Measurements from ENCODE around the gene MESP2. TPM values are rescaled to one million over a fixed set of nuclear protein-coding genes. Genes with fewer than 3 reads are reported as not detected.

The MESP2 gene
- total RNA-seq, 2 experiments from 2014 or later, result not detected

- no peak for DNase-seq (ENCODE audit: low spot score)
- Histone ChIP-seq H3K4me1 (ENCODE audit: insufficient read depth, low read length, poor library complexity, severe bottlenecking) (no peaks in the 10 kb centered on the region), H3K79me2 (ENCODE audit: insufficient read depth, low read depth, low read length) (no peaks in the 10 kb centered on the region), H2AFZ (ENCODE audit: low read length) (no peak overlapping the region), H3K4me3 (ENCODE audit: low read depth, low read length, poor library complexity, severe bottlenecking) (no peak overlapping the region), H3K9me3 (ENCODE audit: low read length) (no peaks in the 10 kb centered on the region), H3K4me2 (ENCODE audit: low read length) (no peak overlapping the region), H3K36me3 (ENCODE audit: insufficient read depth, low read length) (no peaks in the 10 kb centered on the region), H4K20me1 (ENCODE audit: insufficient read depth, low read length) (no peaks in the 10 kb centered on the region), H3K27ac (ENCODE audit: low read depth, low read length, poor library complexity, severe bottlenecking) (no peak overlapping the region), H3K9me2 (ENCODE audit: insufficient read depth, low read length) (no peaks in the 10 kb centered on the region)
- CTCF ChIA-PET (ENCODE audit: unreplicated experiment), result no interaction called here
- intact Hi-C loops (cut with micrococcal nuclease; ENCODE audit: unreplicated experiment), result no loop called here
- no peak for TF ChIP-seq EZH2phosphoT487 (IDR thresholded peaks at IDR 0.05; ENCODE audit: borderline replicate concordance, low read depth, low read length)
- TF ChIP-seq CTCF (conservative IDR thresholded peaks at IDR 0.05; ENCODE audit: low read length), result no peak
- BruUV-seq (replicated peaks), result no TSS peak
- POLR2A ChIA-PET, result no interaction called here
Observed at GRCh38 chr15:89769366-89769765, 6.8 kb upstream of the MESP2 start.

- Histone ChIP-seq H3K4me2 (ENCODE audit: low read length) (no peak overlapping the region), H3K79me2 (ENCODE audit: insufficient read depth, low read depth, low read length) (no peaks in the 10 kb centered on the region), H3K4me3 (ENCODE audit: low read depth, low read length, poor library complexity, severe bottlenecking) (no peak overlapping the region), H3K36me3 (ENCODE audit: insufficient read depth, low read length) (no peaks in the 10 kb centered on the region), H3K9me2 (ENCODE audit: insufficient read depth, low read length) (no peaks in the 10 kb centered on the region), H4K20me1 (ENCODE audit: insufficient read depth, low read length) (no peaks in the 10 kb centered on the region), H2AFZ (ENCODE audit: low read length) (no peak overlapping the region), H3K9me3 (ENCODE audit: low read length) (no peaks in the 10 kb centered on the region), H3K27ac (ENCODE audit: low read depth, low read length, poor library complexity, severe bottlenecking) (no peak overlapping the region), H3K4me1 (ENCODE audit: insufficient read depth, low read length, poor library complexity, severe bottlenecking) (no peaks in the 10 kb centered on the region)
- ChIA-PET CTCF (ENCODE audit: unreplicated experiment) (no interaction called here), POLR2A (no interaction called here)
- DNase-seq (ENCODE audit: low spot score), result no peak
- TF ChIP-seq EZH2phosphoT487 (IDR thresholded peaks at IDR 0.05; ENCODE audit: borderline replicate concordance, low read depth, low read length), result no peak
- no peak for TF ChIP-seq CTCF (conservative IDR thresholded peaks at IDR 0.05; ENCODE audit: low read length)
- BruUV-seq (replicated peaks), result no TSS peak
- intact Hi-C loops (cut with micrococcal nuclease; ENCODE audit: unreplicated experiment), result no loop called here
Observed at GRCh38 chr15:89770041-89770440, 6.1 kb upstream of the MESP2 start.

- peak; percentile 43 for DNase-seq (ENCODE audit: low spot score)
- Histone ChIP-seq H3K36me3 (ENCODE audit: insufficient read depth, low read length) (no peaks in the 10 kb centered on the region), H3K27ac (ENCODE audit: low read depth, low read length, poor library complexity, severe bottlenecking) (no peak overlapping the region), H2AFZ (ENCODE audit: low read length) (no peak overlapping the region), H3K79me2 (ENCODE audit: insufficient read depth, low read depth, low read length) (no peaks in the 10 kb centered on the region), H4K20me1 (ENCODE audit: insufficient read depth, low read length) (no peaks in the 10 kb centered on the region), H3K4me3 (ENCODE audit: low read depth, low read length, poor library complexity, severe bottlenecking) (no peak overlapping the region), H3K4me1 (ENCODE audit: insufficient read depth, low read length, poor library complexity, severe bottlenecking) (no peaks in the 10 kb centered on the region), H3K9me3 (ENCODE audit: low read length) (no peaks in the 10 kb centered on the region), H3K9me2 (ENCODE audit: insufficient read depth, low read length) (no peaks in the 10 kb centered on the region), H3K4me2 (ENCODE audit: low read length) (no peak overlapping the region)
- ChIA-PET POLR2A (interaction anchor here (0.8 to 1.1 kb wide), 2 partner anchors 12 to 57 kb away, joined by 3 read pairs; no protein-coding TSS in a partner anchor), CTCF (ENCODE audit: unreplicated experiment) (no interaction called here)
- no TSS peak for BruUV-seq (replicated peaks)
- no peak for TF ChIP-seq EZH2phosphoT487 (IDR thresholded peaks at IDR 0.05; ENCODE audit: borderline replicate concordance, low read depth, low read length)
- peak; percentile 60; the same call in 1 of the 2 replicates for TF ChIP-seq CTCF (conservative IDR thresholded peaks at IDR 0.05; ENCODE audit: low read length)
- intact Hi-C loops (cut with micrococcal nuclease; ENCODE audit: unreplicated experiment), result no loop called here
Observed at GRCh38 chr15:89772932-89773583, 3.1 kb upstream of the MESP2 start.

All from OCI-LY7 (cell line).